CD4-positive, alpha-beta T cell treated with Interleukin-21 for 1 hour (primary cell): ENCODE data around the gene TINCR.

Experiments used
- DNase-seq: peaks from one replicate; pipeline ENCODE4 v3.0.0-alpha.2; 2020

Gene TINCR

GRCh38 chr19:5588906-5589676, 21.3 kb upstream of the TINCR start:
- DNase-seq = no peak

GRCh38 chr19:5588441-5588840, 20.7 kb upstream of the TINCR start:
- DNase-seq = no peak

- no peak for DNase-seq
These were observed 19.9 kb upstream of the TINCR start for GRCh38 chr19:5587661-5588060.

GRCh38 chr19:5587071-5587455, 19.3 kb upstream of the TINCR start:
- DNase-seq = no peak

- DNase-seq = no peak
These were observed 18.7 kb upstream of the TINCR start for GRCh38 chr19:5586300-5587070.

- peak; percentile 45 for DNase-seq
These were observed 17.9 kb upstream of the TINCR start for GRCh38 chr19:5585461-5586299.

- DNase-seq = no peak
These were observed 12.4 kb upstream of the TINCR start for GRCh38 chr19:5580161-5580571.

- DNase-seq = no peak
These were observed 11.9 kb upstream of the TINCR start for GRCh38 chr19:5579697-5580096.

- no peak for DNase-seq
These were observed 11.5 kb upstream of the TINCR start for GRCh38 chr19:5579286-5579685.

GRCh38 chr19:5578097-5578846, 10.5 kb upstream of the TINCR start:
- peak; percentile 57 for DNase-seq

GRCh38 chr19:5575590-5575989, 7.8 kb upstream of the TINCR start:
- no peak for DNase-seq

- no peak for DNase-seq
These were observed 5.0 kb upstream of the TINCR start for GRCh38 chr19:5572556-5573286.

- DNase-seq = no peak
These were observed 4.0 kb upstream of the TINCR start for GRCh38 chr19:5571777-5572176.

GRCh38 chr19:5567970-5568407, 236 bp upstream of the TINCR start:
- DNase-seq = no peak

GRCh38 chr19:5564930-5565329, 2.8 kb downstream of the TINCR start:
- DNase-seq = no peak

GRCh38 chr19:5563935-5564612, 3.7 kb downstream of the TINCR start:
- DNase-seq = no peak

GRCh38 chr19:5563008-5563431, 4.7 kb downstream of the TINCR start:
- no peak for DNase-seq

GRCh38 chr19:5562280-5562679, 5.5 kb downstream of the TINCR start:
- DNase-seq = no peak

- no peak for DNase-seq
These were observed 6.2 kb downstream of the TINCR start for GRCh38 chr19:5561559-5561958.

- no peak for DNase-seq
These were observed 7.6 kb downstream of the TINCR start for GRCh38 chr19:5560156-5560555.

- DNase-seq = no peak
These were observed 8.0 kb downstream of the TINCR start for GRCh38 chr19:5559804-5560133.
